ENCODE measurements around the gene DLG1.

DNA sequence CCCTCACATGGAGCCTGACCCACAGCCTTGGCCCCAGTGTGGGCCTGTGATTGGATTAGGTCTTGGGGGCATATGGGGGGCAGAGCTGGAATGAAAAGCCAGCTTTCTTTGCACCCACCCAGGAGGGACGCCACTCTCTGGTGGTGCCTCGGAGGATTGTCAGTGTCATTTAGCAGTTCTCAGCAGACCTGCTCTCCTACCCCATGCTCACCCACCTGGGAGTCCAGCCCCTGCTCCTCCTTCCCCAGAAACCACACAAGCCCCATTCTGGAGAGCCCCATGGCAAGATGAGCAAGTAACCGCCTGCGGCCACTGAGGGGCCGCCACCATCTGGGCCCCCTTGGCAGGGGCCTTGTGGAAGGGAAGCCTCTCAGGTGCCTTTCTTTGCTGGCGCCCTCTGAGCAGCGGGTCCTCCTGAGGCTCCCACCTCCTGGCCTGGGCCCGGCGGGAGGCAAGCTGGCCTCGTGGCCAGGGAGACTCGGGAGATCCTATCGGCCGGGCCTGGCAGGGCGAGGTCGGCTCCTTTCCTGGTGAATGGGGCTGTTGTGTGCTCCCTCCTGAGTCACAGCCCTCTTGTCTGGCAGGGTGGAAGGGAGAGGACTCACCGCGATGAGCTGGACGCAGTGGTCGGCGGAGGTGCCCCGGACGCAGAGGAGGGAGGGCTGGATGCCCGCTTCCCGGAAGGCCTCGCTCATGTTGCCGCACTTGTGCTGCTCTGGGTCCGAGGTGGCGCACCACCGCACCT lies 271.1 kb downstream of the DLG1 start:
- TF ChIP-seq, protein P1, sequence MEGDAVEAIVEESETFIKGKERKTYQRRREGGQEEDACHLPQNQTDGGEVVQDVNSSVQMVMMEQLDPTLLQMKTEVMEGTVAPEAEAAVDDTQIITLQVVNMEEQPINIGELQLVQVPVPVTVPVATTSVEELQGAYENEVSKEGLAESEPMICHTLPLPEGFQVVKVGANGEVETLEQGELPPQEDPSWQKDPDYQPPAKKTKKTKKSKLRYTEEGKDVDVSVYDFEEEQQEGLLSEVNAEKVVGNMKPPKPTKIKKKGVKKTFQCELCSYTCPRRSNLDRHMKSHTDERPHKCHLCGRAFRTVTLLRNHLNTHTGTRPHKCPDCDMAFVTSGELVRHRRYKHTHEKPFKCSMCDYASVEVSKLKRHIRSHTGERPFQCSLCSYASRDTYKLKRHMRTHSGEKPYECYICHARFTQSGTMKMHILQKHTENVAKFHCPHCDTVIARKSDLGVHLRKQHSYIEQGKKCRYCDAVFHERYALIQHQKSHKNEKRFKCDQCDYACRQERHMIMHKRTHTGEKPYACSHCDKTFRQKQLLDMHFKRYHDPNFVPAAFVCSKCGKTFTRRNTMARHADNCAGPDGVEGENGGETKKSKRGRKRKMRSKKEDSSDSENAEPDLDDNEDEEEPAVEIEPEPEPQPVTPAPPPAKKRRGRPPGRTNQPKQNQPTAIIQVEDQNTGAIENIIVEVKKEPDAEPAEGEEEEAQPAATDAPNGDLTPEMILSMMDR (IDR thresholded peaks at IDR 0.05 in 2 of 3, conservative IDR thresholded peaks at IDR 0.05 in 1 of 3; ENCODE audit: insufficient read depth in 2 of 3, low read depth in 1 of 3, low read length in 3 of 3) = no peak
- TF ChIP-seq ZNF311 (CRISPR knock-in tag; IDR thresholded peaks at IDR 0.05) = no peak
